Fibroblast of mammary gland (primary cell): ENCODE measurements around the gene HORMAD2.
"Not testable (repeated sequence)": the region's sequence is repeated elsewhere in the genome, so short reads cannot be mapped to it uniquely, and the experiment has no call there.

ENCODE experiments used
- DNase-seq: peaks from one replicate; pipeline ENCODE4 v3.0.0-alpha.2; 2010; ENCODE audit warnings: low read depth
- H3K4me3 ChIP-seq: 2 replicates; pipeline ENCODE4 v1.5.1; 2011; ENCODE audit warnings: low read depth, mild to moderate bottlenecking, low read length, moderate library complexity; ENCODE audit not compliant: control insufficient read depth
- TF ChIP-seq, protein P1 (sequence below): conservative IDR thresholded peaks from 2 replicates; pipeline ENCODE4 v1.5.1; 2011; ENCODE audit warnings: low read depth, low read length, inconsistent platforms; ENCODE audit not compliant: control insufficient read depth, insufficient read depth

Gene HORMAD2

DNA sequence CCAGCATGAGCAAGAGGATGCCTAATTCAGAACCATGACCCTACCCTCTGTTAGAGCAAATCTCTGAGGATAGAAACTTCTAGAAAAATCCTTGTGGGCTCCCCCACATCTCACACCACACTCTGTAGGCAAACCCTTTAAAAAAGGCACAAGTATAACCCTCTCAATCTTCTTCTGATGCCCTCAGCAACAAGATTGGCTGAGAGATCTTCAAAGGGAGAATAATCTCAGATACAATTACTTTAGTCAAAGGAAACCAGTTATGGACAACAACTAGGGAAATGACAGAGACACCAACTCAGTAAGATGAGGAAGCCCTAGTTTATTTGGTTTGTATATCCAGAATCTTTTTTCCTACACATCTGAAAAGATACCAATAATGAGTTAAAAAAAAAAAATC, 117.1 kb downstream of the HORMAD2 start:
- TF ChIP-seq, protein P1, sequence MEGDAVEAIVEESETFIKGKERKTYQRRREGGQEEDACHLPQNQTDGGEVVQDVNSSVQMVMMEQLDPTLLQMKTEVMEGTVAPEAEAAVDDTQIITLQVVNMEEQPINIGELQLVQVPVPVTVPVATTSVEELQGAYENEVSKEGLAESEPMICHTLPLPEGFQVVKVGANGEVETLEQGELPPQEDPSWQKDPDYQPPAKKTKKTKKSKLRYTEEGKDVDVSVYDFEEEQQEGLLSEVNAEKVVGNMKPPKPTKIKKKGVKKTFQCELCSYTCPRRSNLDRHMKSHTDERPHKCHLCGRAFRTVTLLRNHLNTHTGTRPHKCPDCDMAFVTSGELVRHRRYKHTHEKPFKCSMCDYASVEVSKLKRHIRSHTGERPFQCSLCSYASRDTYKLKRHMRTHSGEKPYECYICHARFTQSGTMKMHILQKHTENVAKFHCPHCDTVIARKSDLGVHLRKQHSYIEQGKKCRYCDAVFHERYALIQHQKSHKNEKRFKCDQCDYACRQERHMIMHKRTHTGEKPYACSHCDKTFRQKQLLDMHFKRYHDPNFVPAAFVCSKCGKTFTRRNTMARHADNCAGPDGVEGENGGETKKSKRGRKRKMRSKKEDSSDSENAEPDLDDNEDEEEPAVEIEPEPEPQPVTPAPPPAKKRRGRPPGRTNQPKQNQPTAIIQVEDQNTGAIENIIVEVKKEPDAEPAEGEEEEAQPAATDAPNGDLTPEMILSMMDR: no peak
- no peak for DNase-seq
- no peak overlapping the region for H3K4me3 ChIP-seq

- peak; percentile 41 for DNase-seq
- TF ChIP-seq, protein P1: no peak
- no peak overlapping the region for H3K4me3 ChIP-seq
Measured at GRCh38 chr22:30198152-30198825, 118.0 kb downstream of the HORMAD2 start.

GRCh38 chr22:30198921-30199320, 118.7 kb downstream of the HORMAD2 start:
- TF ChIP-seq, protein P1: no peak
- DNase-seq: no peak
- H3K4me3 ChIP-seq: no peak overlapping the region

GRCh38 chr22:30200905-30201304, 120.6 kb downstream of the HORMAD2 start:
- H3K4me3 ChIP-seq, DNase-seq: not testable (repeated sequence)

DNA sequence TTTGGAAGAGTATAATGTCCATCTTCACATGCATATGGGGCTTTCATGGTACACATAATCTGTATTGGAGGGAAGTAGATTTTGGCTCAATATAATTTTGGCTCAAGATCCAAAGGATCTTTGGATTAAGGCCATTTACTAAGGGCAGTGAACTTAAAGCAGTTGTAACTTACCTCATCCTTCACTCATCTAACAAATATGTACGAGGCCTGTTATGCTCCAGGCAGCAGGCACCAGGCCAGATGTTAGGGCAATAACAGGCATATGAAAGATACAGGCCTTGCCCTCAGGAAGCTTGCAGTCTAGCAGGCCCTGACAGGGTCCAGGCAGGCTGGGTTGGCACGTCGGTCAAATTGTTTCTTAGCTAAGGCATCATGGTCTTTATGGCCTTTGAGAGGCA, 121.7 kb downstream of the HORMAD2 start:
- peak; percentile 91 for DNase-seq
- TF ChIP-seq, protein P1: no peak
- H3K4me3 ChIP-seq: no peak overlapping the region

DNA sequence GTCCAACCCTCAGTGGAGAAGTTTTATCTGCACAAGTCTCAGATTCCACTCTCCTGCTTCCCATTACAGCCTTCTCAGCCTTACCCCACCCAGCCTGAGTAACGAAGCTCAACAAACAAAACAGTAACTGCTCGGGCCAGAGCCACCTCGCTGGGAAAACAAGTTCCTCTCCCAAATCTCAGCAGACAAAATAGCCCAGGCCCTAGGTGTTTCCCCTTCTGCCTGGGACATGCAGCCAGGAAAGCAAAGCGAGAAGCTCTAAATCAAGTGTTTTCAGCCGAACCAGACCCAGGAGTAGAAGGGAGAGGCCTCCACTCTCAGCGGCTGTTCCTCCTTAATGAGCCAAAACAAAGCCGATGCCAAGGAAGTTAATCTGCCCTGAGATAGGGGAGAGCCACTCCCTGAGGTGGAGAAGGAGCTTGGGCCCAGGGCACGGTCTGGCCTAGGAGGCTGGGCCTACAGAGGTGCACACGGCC, 122.3 kb downstream of the HORMAD2 start:
- H3K4me3 ChIP-seq: no peak overlapping the region
- DNase-seq: peak; percentile 61
- TF ChIP-seq, protein P1: no peak

DNA sequence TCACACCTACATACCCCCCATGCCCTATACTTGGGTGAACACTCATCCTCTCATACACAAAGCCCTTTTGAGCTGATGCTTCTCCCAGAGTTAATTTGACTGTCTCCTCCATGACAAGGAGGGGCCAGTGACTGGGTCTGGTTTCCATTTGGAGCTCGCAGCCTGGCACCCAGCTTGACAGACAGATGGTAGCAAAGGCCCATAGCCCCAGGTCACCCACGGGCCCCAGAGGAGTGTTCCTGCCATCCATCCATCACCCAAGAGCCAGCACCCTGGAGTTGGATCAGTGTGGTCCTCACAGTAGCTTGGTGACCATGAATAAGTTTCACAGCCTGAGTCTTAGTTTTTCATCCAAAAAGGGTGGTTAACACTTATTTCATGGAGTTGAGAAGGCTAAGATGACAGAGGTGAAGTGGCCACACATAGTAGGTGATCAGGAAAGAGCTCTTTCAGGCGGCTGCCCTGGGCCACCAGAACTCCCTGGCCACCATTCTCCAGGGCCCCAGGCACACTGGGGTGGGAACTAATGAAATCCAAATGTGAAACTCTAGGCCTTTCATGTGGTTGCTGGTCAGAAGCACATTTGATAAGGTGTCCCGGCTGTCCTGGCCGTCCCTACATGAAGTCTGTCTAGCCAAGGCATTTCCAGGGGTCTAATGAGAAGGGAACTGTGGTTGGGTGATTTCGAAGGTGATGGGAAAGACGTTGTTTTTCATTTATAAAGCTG, 123.9 kb downstream of the HORMAD2 start:
- no peak overlapping the region for H3K4me3 ChIP-seq
- DNase-seq: no peak
- TF ChIP-seq, protein P1: no peak
